GM12878 (cell line): ENCODE data around the gene ALAS1. TPM values are rescaled to one million over a fixed set of nuclear protein-coding genes. Genes with fewer than 3 reads are reported as not detected.

Experiments used
- ATAC-seq: fragments of 200-7000 bp; cut with Tn5 transposase; 3 replicates; pipeline ENCODE4 v1.9.1; 2020; ENCODE audit warnings: mild to moderate bottlenecking, moderate library complexity
- BruUV-seq: library from RNA; stranded (reverse); fragments of 400-500 nt; replicated peaks from 2 replicates; lab custom pipeline; 2021; lab: Mats Ljungman, UMichigan
- CTCF ChIA-PET: fragments of 300-600 bp; sonication (Branson Sonifier 250); formaldehyde crosslinking; extraction: SDS; loops from one replicate; lab custom pipeline; 2021; ENCODE audit warnings: inconsistent platforms; lab: Yijun Ruan, JAX
- POLR2A ChIA-PET: fragments of 350-600 bp; formaldehyde crosslinking; extraction: SDS; loops from one replicate; lab custom pipeline; 2021; ENCODE audit warnings: inconsistent platforms; lab: Charles Lee
- RAD21 ChIA-PET: fragments of 300-600 bp; sonication (Branson Sonifier 250); formaldehyde crosslinking; loops from one replicate; lab custom pipeline; 2023; ENCODE audit warnings: antibody characterized with exemption; ENCODE audit not compliant: unreplicated experiment; lab: Charles Lee
- SMC1A ChIA-PET: fragments of 300-600 bp; sonication (Branson Sonifier 250); formaldehyde crosslinking; loops from one replicate; lab custom pipeline; 2023; ENCODE audit not compliant: unreplicated experiment, uncharacterized antibody; lab: Charles Lee
- DNase-seq: peaks from one replicate; pipeline ENCODE4 v3.0.0-alpha.2; 2011; ENCODE audit warnings: low read depth, low spot score
- FAIRE-seq: peaks from 3 replicates; lab custom pipeline; 2011; peaks lifted over from hg19 to GRCh38; lab: Jason Lieb, UNC
- H2AFZ ChIP-seq: 2 replicates; pipeline ENCODE4 v1.6.0; 2011; ENCODE audit warnings: low read depth, low read length, control low read depth; ENCODE audit not compliant: control insufficient read depth
- H3K27ac ChIP-seq: 2 replicates; pipeline ENCODE4 v1.5.1; 2011; ENCODE audit warnings: control low read depth; ENCODE audit not compliant: control insufficient read depth, insufficient read depth
- H3K27me3 ChIP-seq, 2 experiments: replicated peaks in 1 of 2; 2 replicates each; pipeline versions ENCODE4 v1.6.0 to v1.6.1; 2011; ENCODE audit warnings: low read length in 1 of 2; ENCODE audit not compliant: control insufficient read depth in 2 of 2, insufficient read depth in 2 of 2
- H3K36me3 ChIP-seq, 2 experiments: 2 replicates each; pipeline ENCODE4 v1.5.1; 2011; ENCODE audit warnings: low read length in 1 of 2; ENCODE audit not compliant: control insufficient read depth in 2 of 2, insufficient read depth in 2 of 2
- H3K4me1 ChIP-seq: 2 replicates; pipeline ENCODE4 v1.6.1; 2011; ENCODE audit warnings: mild to moderate bottlenecking, low read length, moderate library complexity, mixed read lengths; ENCODE audit not compliant: control insufficient read depth, insufficient read depth
- H3K4me2 ChIP-seq: 2 replicates; pipeline ENCODE4 v1.6.0; 2011; ENCODE audit warnings: control low read depth; ENCODE audit not compliant: control insufficient read depth, insufficient read depth
- H3K4me3 ChIP-seq: fragments of 200-600 bp; sonication (generic); 2 replicates; pipeline ENCODE4 v1.5.1; 2016
- H3K79me2 ChIP-seq: 2 replicates; pipeline ENCODE4 v1.6.0; 2011; ENCODE audit warnings: low read length; ENCODE audit not compliant: control insufficient read depth, insufficient read depth
- H3K9ac ChIP-seq: 2 replicates; pipeline ENCODE4 v1.8.0; 2011; ENCODE audit warnings: low read length, control low read depth, mixed read lengths; ENCODE audit not compliant: control insufficient read depth, insufficient read depth
- H3K9me3 ChIP-seq: replicated peaks from 3 replicates; pipeline ENCODE4 v1.5.1; 2011; ENCODE audit warnings: mild to moderate bottlenecking, low read length; ENCODE audit not compliant: control insufficient read depth, insufficient read depth
- H4K20me1 ChIP-seq: 2 replicates; pipeline ENCODE4 v1.6.0; 2011; ENCODE audit not compliant: control insufficient read depth, insufficient read depth
- BHLHE40 ChIP-seq, 2 experiments: fragments of 450-650 bp in 1 of 2; IDR thresholded peaks; 2 replicates each; pipeline ENCODE4 v1.6.1; 2011 to 2017; ENCODE audit warnings: low read depth in 2 of 2, borderline replicate concordance in 1 of 2, improper control_type of control experiment in 1 of 2, low read length in 1 of 2, mild to moderate bottlenecking in 1 of 2
- CTCF ChIP-seq, 3 experiments: IDR thresholded peaks in 2 of 3; conservative IDR thresholded peaks in 1 of 3; 2 replicates each; pipeline ENCODE4 v1.5.1; 2011; ENCODE audit warnings: low read depth in 3 of 3, low read length in 3 of 3, mild to moderate bottlenecking in 3 of 3, control low read depth in 2 of 3, moderate library complexity in 2 of 3, inconsistent platforms in 1 of 3, mixed read lengths in 1 of 3; ENCODE audit not compliant: control insufficient read depth in 2 of 3, insufficient read depth in 1 of 3; ENCODE audit errors: extremely low read depth in 1 of 3
- ESRRA ChIP-seq: IDR thresholded peaks from 2 replicates; pipeline ENCODE4 v1.6.1; 2012; ENCODE audit warnings: mild to moderate bottlenecking, low read length, improper control_type of control experiment
- LARP7 ChIP-seq: fragments of 450-650 bp; IDR thresholded peaks from 2 replicates; pipeline ENCODE4 v1.6.1; 2017; ENCODE audit warnings: mild to moderate bottlenecking
- MLLT1 ChIP-seq: fragments of 450-650 bp; IDR thresholded peaks from 2 replicates; pipeline ENCODE4 v1.6.1; 2016; ENCODE audit warnings: mild to moderate bottlenecking
- MXI1 ChIP-seq: fragments of 150-350 bp; IDR thresholded peaks from 2 replicates; pipeline ENCODE4 v1.6.1; 2011; ENCODE audit warnings: low read depth, mild to moderate bottlenecking, inconsistent platforms, low read length, improper control_type of control experiment
- PBX3 ChIP-seq: IDR thresholded peaks from 2 replicates; pipeline ENCODE4 v1.6.1; 2011; ENCODE audit warnings: mild to moderate bottlenecking, low read depth, low read length, moderate library complexity; ENCODE audit not compliant: insufficient replicate concordance
- PKNOX1 ChIP-seq: fragments of 450-650 bp; IDR thresholded peaks from 2 replicates; pipeline ENCODE4 v1.6.1; 2016; ENCODE audit warnings: mild to moderate bottlenecking
- RAD21 ChIP-seq: IDR thresholded peaks from 2 replicates; pipeline ENCODE4 v1.6.1; 2011; ENCODE audit warnings: mild to moderate bottlenecking, low read depth, low read length, moderate library complexity; ENCODE audit not compliant: insufficient read depth
- RB1 ChIP-seq: fragments of 450-650 bp; formaldehyde crosslinking; IDR thresholded peaks from 2 replicates; pipeline ENCODE4 v1.6.1; 2017; ENCODE audit warnings: mild to moderate bottlenecking, borderline replicate concordance
- RELA ChIP-seq: fragments of 450-650 bp; IDR thresholded peaks from 2 replicates; pipeline ENCODE4 v1.8.0; 2014; ENCODE audit warnings: borderline replicate concordance; ENCODE audit not compliant: partially characterized antibody
- SMC3 ChIP-seq: IDR thresholded peaks from 2 replicates; pipeline ENCODE4 v1.6.1; 2011; ENCODE audit warnings: low read length, improper control_type of control experiment, borderline replicate concordance
- WRNIP1 ChIP-seq: IDR thresholded peaks from 2 replicates; pipeline ENCODE4 v1.6.1; 2011; ENCODE audit warnings: low read depth, low read length, improper control_type of control experiment, borderline replicate concordance
- YY1 ChIP-seq: IDR thresholded peaks from 2 replicates; pipeline ENCODE4 v1.6.1; 2011; ENCODE audit warnings: low read depth, mild to moderate bottlenecking, low read length
- ZNF24 ChIP-seq: fragments of 450-650 bp; IDR thresholded peaks from 2 replicates; pipeline ENCODE4 v1.6.1; 2017; ENCODE audit warnings: antibody characterized with exemption, mild to moderate bottlenecking
- WGBS: methylation state at CpG from one replicate; pipeline ENCODE4 v1.1.6; 2016; ENCODE audit warnings: low lambda C conversion rate; ENCODE audit not compliant: insufficient replicate concordance, insufficient coverage; ENCODE audit errors: missing lambda C conversion rate; 5-methylcytosine and 5-hydroxymethylcytosine counted together
- in situ Hi-C: fragments of 300-500 bp; cut with MboI; formaldehyde crosslinking; loops from 9 replicates; pipeline ENCODE4 v1.14.3; 2018; ENCODE audit warnings: mixed read lengths
- intact Hi-C: fragments of 100-400 bp; cut with micrococcal nuclease; formaldehyde crosslinking; loops from one replicate; pipeline ENCODE4 v1.14.2; 2022; ENCODE audit not compliant: unreplicated experiment
- polyA plus RNA-seq, 11 experiments: library from polyadenylated mRNA; depleted of rRNA in 4 of 11; unstranded in 6 of 11; stranded (reverse) in 5 of 11; fragments of >200 nt; fragmentation: Nextera tagmentation in 4 of 11; fragmentation: Illumina TruSeq in 1 of 11; extraction: Ambion mirVana in 4 of 11; extraction: Trizol in 1 of 11; gene quantifications; 1 replicate in 1 of 11; 2 replicates in 10 of 11; pipeline versions ENCODE4 v1.2.1 to v1.2.3, GENCODE V29; 2011 to 2016; ENCODE audit warnings: inconsistent platforms in 2 of 11, missing spikeins in 2 of 11, low read depth in 1 of 11
- total RNA-seq, 4 experiments: library from RNA; depleted of rRNA in 3 of 4; stranded (reverse); fragments of >200 nt in 3 of 4; fragmentation: Illumina TruSeq in 1 of 4; extraction: Trizol in 1 of 4; gene quantifications; 2 replicates each; pipeline versions ENCODE4 v1.2.1 to v1.2.3, GENCODE V29; 2013 to 2021

ALAS1 gene
- total and polyA plus RNA-seq, 10 of the 15 experiments (the other 5 are each of a cell fraction or from before 2014, with no cell fraction given), result 69.9 to 115 (median 94.1) TPM

- H3K9ac ChIP-seq, result no peak overlapping the region
- CTCF ChIA-PET, result interaction anchor here (0.7 to 8.5 kb wide), 38 partner anchors 10 to 233 kb away, joined by 3 to 129 read pairs (median 6); partner anchors contain the start of genes ALAS1, SEMA3G, TNNC1 and TWF2
- no peak overlapping the region for H3K4me3 ChIP-seq
- intact Hi-C loops (loop anchor here (1.0 to 5.0 kb wide), 3 partner anchors 119 to 227 kb away; partner anchors contain the start of gene SEMA3G), in situ Hi-C loops (no loop called here)
- no peaks in the 10 kb centered on the region for H3K9me3 ChIP-seq
- DNase-seq, result no peak
- no TSS peak for BruUV-seq
- FAIRE-seq, result peak; percentile 94
- H3K27ac ChIP-seq, result no peak overlapping the region
- H3K36me3 ChIP-seq, result peaks cover 2 to 3% of the 10 kb centered on the region in 2 experiments; a peak in 3 of 4 replicates
- peaks cover 25% of the 10 kb centered on the region for H3K4me1 ChIP-seq
- H3K4me2 ChIP-seq, result no peak overlapping the region
- peaks cover 3% of the 10 kb centered on the region for H3K79me2 ChIP-seq
- no peak overlapping the region for H2AFZ ChIP-seq
- peak; percentile 95 for ATAC-seq
- RAD21 ChIA-PET, result interaction anchor here (0.7 to 4.9 kb wide), 28 partner anchors 11 to 228 kb away, joined by 3 to 53 read pairs (median 4); partner anchors contain the start of genes DUSP7, PPM1M and TWF2
- H3K27me3 ChIP-seq, result no peaks in the 10 kb centered on the region
- SMC1A ChIA-PET, result interaction anchor here (0.7 to 10.5 kb wide), 20 partner anchors 9 to 228 kb away, joined by 3 to 112 read pairs (median 4); no protein-coding TSS in a partner anchor
- POLR2A ChIA-PET, result interaction anchor here (0.6 to 1.5 kb wide), 9 partner anchors 13 to 164 kb away, joined by 3 to 10 read pairs (median 3); partner anchors contain the start of genes GLYCTK and WDR82
- 22% methylated on average over 9 of the region's 9 CpGs for WGBS
- no peaks in the 10 kb centered on the region for H4K20me1 ChIP-seq
- TF ChIP-seq YY1, result peak; percentile 67; the same call in 1 of the 2 replicates
- no peak for TF ChIP-seq ZNF24
- peak; percentile 92 to 96 (median 93) for TF ChIP-seq CTCF (IDR thresholded peaks at IDR 0.05 in 2 of 3, conservative IDR thresholded peaks at IDR 0.05 in 1 of 3; ENCODE audit: control insufficient read depth in 2 of 3, extremely low read depth in 1 of 3, insufficient read depth in 1 of 3, low read depth in 3 of 3, low read length in 3 of 3)
- TF ChIP-seq BHLHE40 (IDR thresholded peaks at IDR 0.05; ENCODE audit: borderline replicate concordance in 1 of 2, low read depth in 2 of 2, low read length in 1 of 2), result 0 out of 4 replicates have a peak, but pooled peaks of 1 of the 2 experiments have one; percentile 24
- 0 out of 2 replicates have a peak, but pooled peaks have one; percentile 41 for TF ChIP-seq LARP7
- peak; percentile 96 for TF ChIP-seq PKNOX1
- TF ChIP-seq PBX3, result peak; percentile 87
- TF ChIP-seq MXI1, result 0 out of 2 replicates have a peak, but pooled peaks have one; percentile 7
- no peak for TF ChIP-seq ESRRA
- TF ChIP-seq RAD21, result peak; percentile 83
- peak; percentile 95 for TF ChIP-seq SMC3
- TF ChIP-seq MLLT1, result no peak
- peak; percentile 49 for TF ChIP-seq RELA
- TF ChIP-seq RB1, result 0 out of 2 replicates have a peak, but pooled peaks have one; percentile 31
- TF ChIP-seq WRNIP1, result no peak
These were observed 22.5 kb downstream of the ALAS1 start for GRCh38 chr3:52220380-52221026.
